Measurements from ENCODE around the gene SRPK3.
"Not testable (repeated sequence)": the region's sequence is repeated elsewhere in the genome, so short reads cannot be mapped to it uniquely, and the experiment has no call there.

The SRPK3 gene

GRCh38 chrX:153740631-153741222 lies 40.1 kb upstream of the SRPK3 start:
- TF ChIP-seq MYC (IDR thresholded peaks at IDR 0.05; ENCODE audit: low read depth, low read length) (no peak), POLR2A (IDR thresholded peaks at IDR 0.05; ENCODE audit: extremely low read depth, insufficient read length) (no peak), MAX (IDR thresholded peaks at IDR 0.05; ENCODE audit: low read depth, low read length) (no peak), CTCF (IDR thresholded peaks at IDR 0.05; ENCODE audit: low read depth, low read length) (no peak)
- DNase-seq (ENCODE audit: low read depth): no peak
- no peak overlapping the region for H3K4me3 ChIP-seq (ENCODE audit: low read depth, low read length)

GRCh38 chrX:153741446-153741845 lies 39.4 kb upstream of the SRPK3 start:
- no peak for DNase-seq (ENCODE audit: low read depth)
- TF ChIP-seq MYC (IDR thresholded peaks at IDR 0.05; ENCODE audit: low read depth, low read length): no peak
- no peak for TF ChIP-seq MAX (IDR thresholded peaks at IDR 0.05; ENCODE audit: low read depth, low read length)
- TF ChIP-seq CTCF (IDR thresholded peaks at IDR 0.05; ENCODE audit: low read depth, low read length): no peak
- TF ChIP-seq POLR2A (IDR thresholded peaks at IDR 0.05; ENCODE audit: extremely low read depth, insufficient read length): no peak
- no peak overlapping the region for H3K4me3 ChIP-seq (ENCODE audit: low read depth, low read length)

GRCh38 chrX:153742111-153742510 lies 38.7 kb upstream of the SRPK3 start:
- H3K4me3 ChIP-seq (ENCODE audit: low read depth, low read length); DNase-seq (ENCODE audit: low read depth): not testable (repeated sequence)

- DNase-seq (ENCODE audit: low read depth); H3K4me3 ChIP-seq (ENCODE audit: low read depth, low read length): not testable (repeated sequence)
Observed at GRCh38 chrX:153742796-153743467, 37.9 kb upstream of the SRPK3 start.

GRCh38 chrX:153743468-153744209 lies 37.2 kb upstream of the SRPK3 start:
- not testable (repeated sequence) for DNase-seq (ENCODE audit: low read depth); H3K4me3 ChIP-seq (ENCODE audit: low read depth, low read length)

- DNase-seq (ENCODE audit: low read depth): no peak
- no peak for TF ChIP-seq MYC (IDR thresholded peaks at IDR 0.05; ENCODE audit: low read depth, low read length)
- TF ChIP-seq POLR2A (IDR thresholded peaks at IDR 0.05; ENCODE audit: extremely low read depth, insufficient read length): no peak
- no peak for TF ChIP-seq CTCF (IDR thresholded peaks at IDR 0.05; ENCODE audit: low read depth, low read length)
- no peak for TF ChIP-seq MAX (IDR thresholded peaks at IDR 0.05; ENCODE audit: low read depth, low read length)
- H3K4me3 ChIP-seq (ENCODE audit: low read depth, low read length): no peak overlapping the region
Observed at GRCh38 chrX:153744210-153745066, 36.4 kb upstream of the SRPK3 start.

GRCh38 chrX:153745067-153745433 lies 35.8 kb upstream of the SRPK3 start:
- H3K4me3 ChIP-seq (ENCODE audit: low read depth, low read length); DNase-seq (ENCODE audit: low read depth): not testable (repeated sequence)

- TF ChIP-seq MAX (IDR thresholded peaks at IDR 0.05; ENCODE audit: low read depth, low read length) (no peak), CTCF (IDR thresholded peaks at IDR 0.05; ENCODE audit: low read depth, low read length) (no peak), MYC (IDR thresholded peaks at IDR 0.05; ENCODE audit: low read depth, low read length) (no peak), POLR2A (IDR thresholded peaks at IDR 0.05; ENCODE audit: extremely low read depth, insufficient read length) (no peak)
- H3K4me3 ChIP-seq (ENCODE audit: low read depth, low read length): no peak overlapping the region
- DNase-seq (ENCODE audit: low read depth): no peak
Observed at GRCh38 chrX:153746359-153746758, 34.5 kb upstream of the SRPK3 start.

- not testable (repeated sequence) for H3K4me3 ChIP-seq (ENCODE audit: low read depth, low read length); DNase-seq (ENCODE audit: low read depth)
Observed at GRCh38 chrX:153746991-153747390, 33.9 kb upstream of the SRPK3 start.

GRCh38 chrX:153749017-153749416 lies 31.8 kb upstream of the SRPK3 start:
- not testable (repeated sequence) for DNase-seq (ENCODE audit: low read depth)

More at GRCh38 chrX:153749017-153749416, 31.8 kb upstream of the SRPK3 start:
- not testable (repeated sequence) for H3K4me3 ChIP-seq (ENCODE audit: low read depth, low read length)
